Gastroesophageal sphincter (tissue), 4 donors: Measurements from ENCODE around the gene TMBIM1. TPM values are rescaled to one million over a fixed set of nuclear protein-coding genes. Genes with fewer than 3 reads are reported as not detected.
"Not testable (repeated sequence)": the region's sequence is repeated elsewhere in the genome, so short reads cannot be mapped to it uniquely, and the experiment has no call there.

ENCODE experiments used
- ATAC-seq: fragments of 150-250 bp; one replicate; pipeline ENCODE4 v1.9.1; 2016; ENCODE audit warnings: mild to moderate bottlenecking, moderate library complexity
- H3K27ac ChIP-seq, 4 donors: fragments of 200-600 bp; sonication (generic) in 3 of 4; 1 replicate in 3 of 4; 2 replicates in 1 of 4; pipeline ENCODE4 v1.5.1; 2016 to 2019
- H3K27me3 ChIP-seq: fragments of 200-600 bp; sonication (generic); one replicate; pipeline ENCODE4 v1.5.1; 2019
- H3K36me3 ChIP-seq, 2 donors: fragments of 200-600 bp; sonication (generic); one replicate each; pipeline ENCODE4 v1.5.1; 2019; ENCODE audit warnings: control low read depth in 1 of 2
- H3K4me1 ChIP-seq, 3 donors: fragments of 200-600 bp; sonication (generic); 1 replicate in 2 of 3; 2 replicates in 1 of 3; pipeline ENCODE4 v1.5.1; 2016 to 2019; ENCODE audit warnings: control low read depth in 2 of 3
- H3K4me3 ChIP-seq, 2 donors: fragments of 200-600 bp; sonication (generic); one replicate each; pipeline ENCODE4 v1.5.1; 2019; ENCODE audit warnings: mild to moderate bottlenecking in 1 of 2, moderate library complexity in 1 of 2
- H3K9me3 ChIP-seq, 3 donors: fragments of 200-600 bp; sonication (generic); one replicate each; pipeline ENCODE4 v1.5.1; 2017 to 2019; ENCODE audit warnings: control low read depth in 2 of 3
- EP300 ChIP-seq: sonication (generic); formaldehyde crosslinking; IDR thresholded peaks from one replicate; pipeline ENCODE4 v1.6.1; 2017; ENCODE audit warnings: antibody characterized with exemption, mild to moderate bottlenecking
- POLR2A ChIP-seq, 2 donors: fragments of 450-650 bp; IDR thresholded peaks; one replicate each; pipeline ENCODE4 v1.6.1; 2017; ENCODE audit warnings: antibody characterized with exemption in 2 of 2, mild to moderate bottlenecking in 2 of 2, moderate library complexity in 1 of 2
- POLR2AphosphoS5 ChIP-seq: sonication (generic); formaldehyde crosslinking; IDR thresholded peaks from one replicate; pipeline ENCODE4 v1.6.1; 2017; ENCODE audit warnings: antibody characterized with exemption
- WGBS, 2 donors: methylation state at CpG; one replicate each; pipeline ENCODE4 v1.1.5; 2018; ENCODE audit warnings: low coverage in 1 of 2; 5-methylcytosine and 5-hydroxymethylcytosine counted together
- total RNA-seq, 4 donors: library from RNA; depleted of rRNA; stranded (reverse); fragments of >200 nt; gene quantifications; one replicate each; pipeline ENCODE4 v1.1.0, GENCODE V29; 2016
- TF ChIP-seq, protein P1 (sequence below), 4 experiments: fragments of 200-600 bp in 2 of 4; fragments of 450-650 bp in 2 of 4; sonication (generic) in 1 of 4; IDR thresholded peaks; one replicate each; pipeline ENCODE4 v1.5.1; 2017 to 2019; ENCODE audit warnings: antibody characterized with exemption in 4 of 4, mild to moderate bottlenecking in 2 of 4, moderate library complexity in 2 of 4

Gene TMBIM1
- total RNA-seq, 4 donors from 2014 or later: 152 to 245 (median 191) TPM

DNA sequence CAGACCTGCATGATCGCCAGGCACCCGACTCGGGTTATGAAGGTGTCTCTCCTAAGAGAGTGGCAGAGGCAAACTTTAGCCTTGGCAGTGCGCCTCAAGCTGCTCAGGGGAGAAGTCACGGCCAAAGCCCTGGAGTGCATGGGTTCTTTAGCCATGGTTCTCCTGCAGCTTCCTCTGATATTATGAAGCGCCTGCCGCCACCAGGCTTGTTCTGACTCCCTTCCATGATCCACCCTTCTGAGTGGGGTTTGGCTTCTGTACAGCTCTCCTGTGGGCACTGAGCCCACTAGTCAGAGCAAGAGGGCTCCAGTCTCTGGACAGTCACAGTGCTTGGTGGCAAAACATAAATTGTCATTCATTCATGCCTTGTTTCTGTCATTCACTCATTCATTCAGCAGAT is 25.9 kb upstream of the TMBIM1 start:
- Histone ChIP-seq H3K9me3 (no peaks in the 10 kb centered on the region), H3K36me3 (no peaks in the 10 kb centered on the region), H3K27me3 (no peaks in the 10 kb centered on the region), H3K4me1 (peaks cover 0 to 12% (median 5%) of the 10 kb centered on the region in 3 donors), H3K4me3 (no peak overlapping the region), H3K27ac (no peak overlapping the region)
- ATAC-seq: no peak
- TF ChIP-seq, protein P1, sequence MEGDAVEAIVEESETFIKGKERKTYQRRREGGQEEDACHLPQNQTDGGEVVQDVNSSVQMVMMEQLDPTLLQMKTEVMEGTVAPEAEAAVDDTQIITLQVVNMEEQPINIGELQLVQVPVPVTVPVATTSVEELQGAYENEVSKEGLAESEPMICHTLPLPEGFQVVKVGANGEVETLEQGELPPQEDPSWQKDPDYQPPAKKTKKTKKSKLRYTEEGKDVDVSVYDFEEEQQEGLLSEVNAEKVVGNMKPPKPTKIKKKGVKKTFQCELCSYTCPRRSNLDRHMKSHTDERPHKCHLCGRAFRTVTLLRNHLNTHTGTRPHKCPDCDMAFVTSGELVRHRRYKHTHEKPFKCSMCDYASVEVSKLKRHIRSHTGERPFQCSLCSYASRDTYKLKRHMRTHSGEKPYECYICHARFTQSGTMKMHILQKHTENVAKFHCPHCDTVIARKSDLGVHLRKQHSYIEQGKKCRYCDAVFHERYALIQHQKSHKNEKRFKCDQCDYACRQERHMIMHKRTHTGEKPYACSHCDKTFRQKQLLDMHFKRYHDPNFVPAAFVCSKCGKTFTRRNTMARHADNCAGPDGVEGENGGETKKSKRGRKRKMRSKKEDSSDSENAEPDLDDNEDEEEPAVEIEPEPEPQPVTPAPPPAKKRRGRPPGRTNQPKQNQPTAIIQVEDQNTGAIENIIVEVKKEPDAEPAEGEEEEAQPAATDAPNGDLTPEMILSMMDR (IDR thresholded peaks at IDR 0.05): no peak
- TF ChIP-seq EP300 (no peak), POLR2A (IDR thresholded peaks at IDR 0.05) (no peak), POLR2AphosphoS5 (no peak)
- 90% methylated on average over 2 of the region's 7 CpGs; no CpG with 5 or more reads in 1 of the 2 donors for WGBS, 2 donors

DNA sequence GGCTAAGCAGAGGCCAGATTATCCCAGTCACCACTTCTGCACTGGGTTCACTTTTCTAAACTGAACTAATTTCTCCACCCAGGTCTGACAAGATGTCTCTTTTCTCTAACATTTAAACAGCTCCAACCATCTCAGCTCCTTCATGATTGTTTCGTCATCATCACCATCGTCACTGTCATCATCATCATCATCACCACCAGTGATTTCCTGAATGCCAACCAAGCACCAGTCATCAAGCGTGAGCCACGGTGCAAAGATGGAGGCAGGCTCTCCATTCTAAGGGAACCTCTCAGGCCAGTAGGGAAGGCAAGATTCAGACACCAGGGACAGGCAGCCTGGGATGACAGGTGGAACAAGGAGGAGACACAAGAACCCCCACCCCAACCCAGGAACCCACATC is 25.5 kb upstream of the TMBIM1 start:
- 92 to 93% methylated on average over 2 to 4 of the region's 4 CpGs for WGBS, 2 donors

DNA sequence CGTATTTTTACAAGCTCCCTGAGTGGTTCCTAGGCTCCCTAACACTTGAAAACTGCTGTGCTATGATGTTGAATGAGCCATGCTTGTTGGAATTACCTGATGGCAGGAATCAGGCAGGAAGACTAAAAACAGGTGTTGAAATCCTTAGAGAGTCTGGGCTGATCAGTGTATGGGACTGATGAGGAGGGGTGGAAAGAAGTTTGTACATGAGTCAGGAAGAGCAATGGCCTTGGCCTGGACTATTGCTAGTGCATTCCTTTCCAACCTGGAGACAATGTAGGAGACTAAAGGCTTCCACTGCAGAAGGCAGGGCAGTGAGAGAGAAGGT is 25.0 kb upstream of the TMBIM1 start:
- ATAC-seq: no peak

More for the DNA sequence above, 25.5 kb upstream of the TMBIM1 start:
- Histone ChIP-seq H3K4me1 (peaks cover 0 to 10% (median 5%) of the 10 kb centered on the region in 3 donors), H3K36me3 (no peaks in the 10 kb centered on the region), H3K9me3 (no peaks in the 10 kb centered on the region), H3K27ac (no peak overlapping the region), H3K27me3 (no peaks in the 10 kb centered on the region), H3K4me3 (no peak overlapping the region)
- no peak for ATAC-seq
- TF ChIP-seq, protein P1 (IDR thresholded peaks at IDR 0.05): no peak
- TF ChIP-seq POLR2AphosphoS5 (no peak), EP300 (no peak), POLR2A (IDR thresholded peaks at IDR 0.05) (no peak)

DNA sequence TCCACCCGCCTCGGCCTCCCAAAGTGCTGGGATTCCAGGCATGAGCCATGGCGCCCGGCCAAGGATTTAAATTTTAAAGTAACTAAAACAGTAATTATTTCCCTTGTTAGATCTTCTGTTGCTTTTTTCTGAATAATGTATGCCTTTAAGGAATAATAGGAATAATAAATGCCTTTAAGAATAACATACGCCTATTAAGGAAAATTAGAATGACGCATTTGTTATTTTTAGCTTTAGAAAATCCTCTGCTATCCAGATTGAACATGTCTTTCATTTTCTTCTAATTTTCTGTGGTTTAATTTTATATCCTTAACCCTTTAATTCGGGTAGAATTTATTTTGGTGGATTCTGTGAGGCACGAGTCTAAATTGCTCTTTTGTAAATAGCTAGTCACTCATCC is 23.1 kb upstream of the TMBIM1 start:
- Histone ChIP-seq H3K36me3 (no peaks in the 10 kb centered on the region), H3K9me3 (no peaks in the 10 kb centered on the region), H3K27ac (no peak overlapping the region), H3K4me3 (no peak overlapping the region), H3K27me3 (no peaks in the 10 kb centered on the region), H3K4me1 (no peaks in the 10 kb centered on the region)
- ATAC-seq: no peak
- TF ChIP-seq EP300: no peak
- TF ChIP-seq, protein P1 (IDR thresholded peaks at IDR 0.05): no peak
- 54 to 55% methylated on average over 4 to 8 of the region's 8 CpGs for WGBS, 2 donors

More for the DNA sequence above, 25.0 kb upstream of the TMBIM1 start:
- TF ChIP-seq, protein P1 (IDR thresholded peaks at IDR 0.05): no peak
- TF ChIP-seq POLR2AphosphoS5 (no peak), EP300 (no peak), POLR2A (IDR thresholded peaks at IDR 0.05) (no peak)
- H3K36me3 ChIP-seq: no peaks in the 10 kb centered on the region
- no peak overlapping the region for H3K27ac ChIP-seq
- no peaks in the 10 kb centered on the region for H3K27me3 ChIP-seq
- no peaks in the 10 kb centered on the region for H3K9me3 ChIP-seq
- WGBS, 2 donors: no CpG with 5 or more reads among the region's 1 CpG
- H3K4me1 ChIP-seq: peaks cover 0 to 4% (median 1%) of the 10 kb centered on the region in 3 donors
- H3K4me3 ChIP-seq: no peak overlapping the region

DNA sequence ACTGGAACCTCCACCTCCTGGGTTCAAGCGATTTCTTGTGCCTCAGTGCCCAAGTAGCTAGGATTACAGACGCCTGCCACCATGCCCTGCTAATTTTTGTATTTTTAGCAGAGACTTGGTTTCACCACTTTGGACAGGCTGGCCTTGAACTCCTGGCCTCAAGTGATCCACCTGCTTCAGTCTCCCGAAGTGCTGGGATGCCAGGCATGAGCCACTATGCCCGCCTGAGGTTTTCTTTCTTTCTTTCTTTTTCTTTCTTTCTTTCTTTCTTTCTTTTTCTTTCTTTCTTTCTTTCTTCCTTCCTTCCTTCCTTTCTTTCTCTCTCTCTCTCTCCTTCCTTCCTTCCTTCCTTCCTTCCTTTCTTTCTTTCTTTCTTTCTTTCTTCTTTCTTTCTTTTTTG is 22.5 kb upstream of the TMBIM1 start:
- not testable (repeated sequence) for H3K4me3 ChIP-seq, H3K4me1 ChIP-seq, ATAC-seq, H3K27ac ChIP-seq, H3K27me3 ChIP-seq, H3K36me3 ChIP-seq, H3K9me3 ChIP-seq
- 97 to 100% methylated on average over 4 of the region's 4 CpGs for WGBS, 2 donors

DNA sequence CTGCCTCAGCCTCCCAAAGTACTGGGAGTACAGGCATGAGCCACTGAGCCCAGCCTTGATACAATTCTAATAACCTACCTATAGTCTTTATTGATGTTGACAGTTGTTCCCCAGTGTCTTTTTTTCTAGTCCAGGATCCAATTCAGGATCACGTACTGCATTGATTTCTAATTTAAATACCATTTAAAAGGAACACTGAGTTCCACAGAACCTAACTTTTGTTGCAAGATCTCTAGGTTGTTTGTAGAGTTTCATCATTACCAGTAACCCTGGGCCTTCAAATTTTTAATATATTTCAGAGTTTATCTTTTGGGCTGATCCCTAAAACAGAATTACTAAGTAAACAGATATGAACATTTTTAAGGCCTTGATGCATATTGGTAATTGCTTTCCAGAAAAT is 21.1 kb upstream of the TMBIM1 start:
- Histone ChIP-seq H3K27ac (no peak overlapping the region), H3K9me3 (no peaks in the 10 kb centered on the region), H3K4me1 (no peaks in the 10 kb centered on the region), H3K36me3 (no peaks in the 10 kb centered on the region), H3K27me3 (no peaks in the 10 kb centered on the region), H3K4me3 (no peak overlapping the region)
- 89 to 92% methylated on average over 1 of the region's 1 CpG for WGBS, 2 donors
- TF ChIP-seq EP300 (no peak), POLR2AphosphoS5 (no peak), POLR2A (IDR thresholded peaks at IDR 0.05) (no peak)
- TF ChIP-seq, protein P1 (IDR thresholded peaks at IDR 0.05): no peak
- ATAC-seq: no peak
